SK-MEL-5 (cell line): ENCODE data around the gene RMDN2. TPM values are rescaled to one million over a fixed set of nuclear protein-coding genes. Genes with fewer than 3 reads are reported as not detected.
"Not testable (repeated sequence)": the region's sequence is repeated elsewhere in the genome, so short reads cannot be mapped to it uniquely, and the experiment has no call there.

Experiments used
- DNase-seq: peaks from one replicate; pipeline ENCODE4 v3.0.0-alpha.2; 2016; ENCODE audit warnings: low read depth, low spot score
- in situ Hi-C: cut with HindIII; loops from 2 replicates; pipeline ENCODE4 v1.10.0; 2016; ENCODE audit warnings: low sequenced_read_pairs, high pct_unique_total_duplicates, low pct_unique_long_range_greater_than_20kb
- total RNA-seq: library from RNA; depleted of rRNA; stranded (reverse); fragments of >200 nt; shearing (Covaris generic); gene quantifications from 2 replicates; pipeline ENCODE4 v1.2.3, GENCODE V29; 2014

The RMDN2 gene
- total RNA-seq, 1 experiment from 2014 or later = 14.3 TPM

- in situ Hi-C loops = no loop called here
Observed at GRCh38 chr2:37969731-37970130, 44.6 kb downstream of the RMDN2 start.

GRCh38 chr2:37971971-37972370, 46.9 kb downstream of the RMDN2 start:
- in situ Hi-C loops = no loop called here

More at GRCh38 chr2:37969731-37970130, 44.6 kb downstream of the RMDN2 start:
- no peak for DNase-seq

GRCh38 chr2:37973615-37974353, 48.7 kb downstream of the RMDN2 start:
- in situ Hi-C loops = no loop called here
- DNase-seq = no peak

More at GRCh38 chr2:37971971-37972370, 46.9 kb downstream of the RMDN2 start:
- DNase-seq = no peak

- in situ Hi-C loops = no loop called here
- no peak for DNase-seq
Observed at GRCh38 chr2:37975808-37976207, 50.7 kb downstream of the RMDN2 start.

- no peak for DNase-seq
- in situ Hi-C loops = no loop called here
Observed at GRCh38 chr2:37976411-37976810, 51.3 kb downstream of the RMDN2 start.

GRCh38 chr2:37982147-37982582, 57.1 kb downstream of the RMDN2 start:
- DNase-seq = peak; percentile 85
- in situ Hi-C loops = no loop called here

- in situ Hi-C loops = no loop called here
- no peak for DNase-seq
Observed at GRCh38 chr2:37982847-37983246, 57.8 kb downstream of the RMDN2 start.

GRCh38 chr2:37983719-37984118, 58.6 kb downstream of the RMDN2 start:
- no peak for DNase-seq
- in situ Hi-C loops = no loop called here

- no peak for DNase-seq
- in situ Hi-C loops = no loop called here
Observed at GRCh38 chr2:37984176-37984575, 59.1 kb downstream of the RMDN2 start.

GRCh38 chr2:37984589-37984988, 59.5 kb downstream of the RMDN2 start:
- DNase-seq = peak; percentile 29
- in situ Hi-C loops = no loop called here

- DNase-seq = no peak
- in situ Hi-C loops = no loop called here
Observed at GRCh38 chr2:37985333-37985732, 60.2 kb downstream of the RMDN2 start.

GRCh38 chr2:37987098-37987775, 62.1 kb downstream of the RMDN2 start:
- no peak for DNase-seq
- in situ Hi-C loops = no loop called here

- no peak for DNase-seq
- in situ Hi-C loops = no loop called here
Observed at GRCh38 chr2:37992601-37993000, 67.5 kb downstream of the RMDN2 start.

- DNase-seq = no peak
- in situ Hi-C loops = no loop called here
Observed at GRCh38 chr2:37993143-37993542, 68.1 kb downstream of the RMDN2 start.

GRCh38 chr2:37997629-37998028, 72.5 kb downstream of the RMDN2 start:
- DNase-seq = no peak

GRCh38 chr2:38000485-38001222, 75.6 kb downstream of the RMDN2 start:
- in situ Hi-C loops = no loop called here
- no peak for DNase-seq

More at GRCh38 chr2:37997629-37998028, 72.5 kb downstream of the RMDN2 start:
- in situ Hi-C loops = no loop called here

- DNase-seq, in situ Hi-C loops: not testable (repeated sequence)
Observed at GRCh38 chr2:38010187-38010586, 85.1 kb downstream of the RMDN2 start.

GRCh38 chr2:38010995-38011394, 85.9 kb downstream of the RMDN2 start:
- in situ Hi-C loops = no loop called here
- no peak for DNase-seq
